GM21390 (cell line): ENCODE results near the gene HMGCR.

ENCODE experiments used
- ATAC-seq: cut with Tn5 transposase; IDR thresholded peaks from one replicate; pipeline ENCODE4 v1.9.1; 2021; ENCODE audit not compliant: unreplicated experiment

HMGCR gene

DNA sequence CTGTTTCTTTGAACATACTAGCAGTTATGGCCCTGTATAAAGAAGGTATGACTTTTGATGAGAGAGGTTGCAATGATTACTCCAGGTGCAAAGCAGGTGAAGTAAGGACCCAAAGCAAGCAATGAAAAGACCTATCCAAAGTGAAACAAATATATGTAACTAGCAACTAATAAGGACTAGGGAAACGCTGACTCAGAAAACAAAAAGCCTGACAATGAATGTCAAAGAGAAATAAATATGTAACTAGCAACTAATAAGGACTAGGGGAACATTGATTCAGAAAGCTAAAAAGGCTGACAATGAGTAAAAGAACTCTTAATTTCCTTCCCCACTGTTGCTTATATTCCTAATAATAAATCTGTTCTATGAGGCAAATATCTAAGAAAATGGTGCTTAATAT is 43.1 kb downstream of the HMGCR start:
- no peak for ATAC-seq

DNA sequence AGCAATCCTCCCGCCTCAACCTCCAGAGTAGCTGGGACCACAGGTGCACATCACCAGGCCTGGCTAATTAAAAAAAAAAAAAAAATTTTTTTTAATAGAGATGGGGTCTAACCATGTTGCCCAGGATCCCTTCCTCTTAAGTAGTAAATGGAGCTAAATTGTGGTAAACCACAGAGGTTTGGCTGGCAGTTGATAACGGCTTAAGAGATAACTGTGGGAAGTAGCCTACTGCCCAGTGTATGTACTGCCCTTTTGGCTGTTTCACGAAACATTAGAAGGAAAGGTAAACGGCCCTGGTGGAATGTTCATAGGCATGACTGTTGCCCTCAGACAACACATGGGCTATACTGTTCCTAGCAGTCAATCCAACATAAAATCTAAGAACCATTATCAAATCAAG is 44.4 kb downstream of the HMGCR start:
- no peak for ATAC-seq

DNA sequence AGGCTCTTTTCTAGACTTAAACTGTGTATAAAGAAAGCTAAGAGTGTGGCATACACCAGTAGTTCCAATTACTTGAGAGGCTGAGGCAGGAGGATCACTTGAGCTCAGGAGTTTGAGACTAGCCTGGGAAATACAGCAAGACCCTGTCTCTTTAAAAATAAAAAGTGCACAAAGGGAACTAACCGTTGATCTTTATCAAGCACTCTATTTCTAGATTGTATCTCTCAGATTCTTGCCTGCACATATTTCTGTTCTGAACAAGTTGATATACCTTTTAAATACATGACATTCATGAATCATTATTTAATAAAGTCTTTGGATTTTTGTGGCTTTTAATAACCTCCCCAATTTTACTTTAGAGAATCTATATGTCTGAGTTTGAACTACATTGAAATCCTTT is 47.2 kb downstream of the HMGCR start:
- ATAC-seq, result no peak

DNA sequence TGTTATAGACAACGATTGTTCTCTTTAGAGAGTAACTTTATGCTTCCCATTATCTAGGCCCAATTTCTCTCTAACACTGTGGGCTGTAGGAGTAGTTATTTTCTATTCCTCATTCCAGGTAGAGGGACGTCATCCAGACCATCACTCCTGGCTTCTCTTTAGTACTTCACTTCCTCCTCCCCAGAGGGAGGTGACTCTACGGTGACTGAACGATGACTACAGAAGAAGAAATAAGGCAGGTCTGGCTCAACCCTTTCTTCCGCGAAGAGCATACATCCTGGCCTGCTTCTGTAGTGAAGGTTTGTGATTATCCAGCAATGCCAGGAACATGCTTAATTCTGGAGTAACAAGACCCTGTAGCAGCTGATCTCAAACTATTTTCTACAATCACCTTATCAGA is 50.8 kb downstream of the HMGCR start:
- ATAC-seq, result no peak

DNA sequence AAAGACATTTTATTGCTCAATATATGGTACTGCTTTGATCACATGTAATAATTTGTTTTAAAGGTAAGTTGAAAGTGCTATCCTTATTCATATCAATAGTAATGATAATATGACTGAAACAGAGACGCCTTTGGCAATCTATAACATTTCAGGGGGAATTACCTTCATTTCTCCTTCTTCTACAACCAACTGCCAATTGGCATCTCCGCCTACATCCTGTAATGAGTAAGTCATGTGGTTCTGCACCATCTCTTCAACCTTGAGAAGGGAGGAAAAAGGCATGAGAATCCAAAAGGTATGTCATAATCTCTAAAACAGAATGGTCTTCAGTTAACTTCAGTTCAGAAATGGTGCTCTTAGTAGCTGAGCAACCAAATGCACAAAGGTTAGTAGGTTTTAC is 52.4 kb downstream of the HMGCR start:
- ATAC-seq, result no peak

DNA sequence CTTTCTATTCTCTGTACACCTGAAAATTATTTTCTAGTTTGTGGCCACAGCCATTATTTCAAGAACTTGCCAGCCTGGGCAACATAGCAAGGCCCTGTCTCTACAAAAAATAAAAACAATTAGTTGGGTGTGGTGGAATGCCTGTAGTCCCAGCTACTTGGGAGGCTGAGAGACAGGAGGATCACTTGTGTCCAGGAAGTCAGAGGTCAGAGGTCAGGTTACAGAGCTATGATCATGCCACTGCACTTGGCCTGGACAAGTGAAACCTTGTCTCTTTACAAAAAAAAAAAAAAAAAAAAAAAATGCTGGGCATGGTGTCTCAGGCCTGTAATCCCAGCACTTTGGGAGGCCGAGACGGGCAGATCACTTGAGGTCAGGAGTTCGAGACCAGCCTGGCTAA is 58.3 kb downstream of the HMGCR start:
- no peak for ATAC-seq

DNA sequence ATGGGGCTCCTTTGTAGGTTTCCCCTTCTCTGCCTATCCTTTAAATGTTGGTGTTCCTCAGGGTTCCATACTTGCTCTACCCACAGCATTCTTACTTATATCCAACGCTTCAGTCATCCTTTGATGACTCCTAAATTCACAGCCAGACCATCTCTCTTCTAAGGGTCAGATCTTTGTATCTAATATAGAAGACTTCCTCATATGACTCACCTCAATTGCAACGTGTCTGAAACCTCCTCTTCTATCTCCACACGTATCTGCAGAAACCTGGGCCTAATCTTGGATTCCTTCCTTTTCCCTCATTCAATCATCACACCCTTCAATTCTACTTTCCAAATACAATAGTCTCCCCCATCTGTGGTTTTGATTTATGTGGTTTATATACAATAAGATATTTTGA is 68.3 kb downstream of the HMGCR start:
- ATAC-seq, result no peak
